Bronchial smooth muscle cell (primary cell): Measurements from ENCODE around the gene GCKR. TPM values are rescaled to one million over a fixed set of nuclear protein-coding genes. Genes with fewer than 3 reads are reported as not detected.

Experiments used
- total RNA-seq: library from RNA; depleted of rRNA; stranded (reverse); fragments of >200 nt; gene quantifications from 2 replicates; pipeline ENCODE4 v1.2.1, GENCODE V29; 2014

The GCKR gene
- total RNA-seq, result 0.16 TPM in 1 of 2 replicates, not detected in the other

GRCh38 chr2:27496357-27497287 is at the start of gene GCKR:
GCKR (plus strand) TSS chr2:27496839; CDS start chr2:27496905, 66 bp downstream.

GRCh38 chr2:27489498-27490397 is 6.9 kb upstream of the GCKR start, which contains the start of gene IFT172:
IFT172 (minus strand) TSS chr2:27489743; CDS start chr2:27489653, 90 bp downstream.

GRCh38 chr2:27494944-27495554 is 1.6 kb upstream of the GCKR start, which contains the start of gene FNDC4:
FNDC4 (minus strand) TSS chr2:27495200; CDS start chr2:27494679, 521 bp downstream.

Other genes starting within 250 kb of the GCKR start
- not detected in 2 replicates for gene SLC30A3, start 233.8 kb upstream of the GCKR start, total RNA-seq
- gene DNAJC5G, start 221.4 kb upstream of the GCKR start, total RNA-seq, result not detected in 2 replicates
- 0.09 TPM in 1 of 2 replicates, not detected in the other for gene TRIM54, start 214.4 kb upstream of the GCKR start, total RNA-seq
- 0.16 and 0.26 TPM in 2 replicates for gene UCN, start 188.4 kb upstream of the GCKR start, total RNA-seq
- 73.6 and 79.1 TPM in 2 replicates for gene MPV17, start 173.7 kb upstream of the GCKR start, total RNA-seq
- 13.7 and 23.5 TPM in 2 replicates for gene GTF3C2, start 140.1 kb upstream of the GCKR start, total RNA-seq
- gene EIF2B4, start 126.5 kb upstream of the GCKR start, total RNA-seq, result 29.3 and 31.5 TPM in 2 replicates
- gene SNX17, start 126.2 kb upstream of the GCKR start, total RNA-seq, result 121 and 127 TPM in 2 replicates
- gene ZNF513, start 116.1 kb upstream of the GCKR start, total RNA-seq, result 5.3 and 6.6 TPM in 2 replicates
- gene PPM1G, start 87.2 kb upstream of the GCKR start, total RNA-seq, result 80.7 and 83.5 TPM in 2 replicates
- 90.0 and 94.5 TPM in 2 replicates for gene NRBP1, start 68.2 kb upstream of the GCKR start, total RNA-seq
- gene KRTCAP3, start 54.5 kb upstream of the GCKR start, total RNA-seq, result 0.26 and 0.47 TPM in 2 replicates
- gene IFT172, start 7.1 kb upstream of the GCKR start, total RNA-seq, result 32.3 and 51.1 TPM in 2 replicates
- gene FNDC4, start 1.6 kb upstream of the GCKR start, total RNA-seq, result 15.2 and 19.4 TPM in 2 replicates
- 16.1 and 16.8 TPM in 2 replicates for gene ZNF512, start 86.2 kb downstream of the GCKR start, total RNA-seq
- 1.7 and 3.0 TPM in 2 replicates for gene CCDC121, start 132.2 kb downstream of the GCKR start, total RNA-seq
- gene GPN1, start 132.2 kb downstream of the GCKR start, total RNA-seq, result 24.9 and 33.0 TPM in 2 replicates
- 14.2 and 22.8 TPM in 2 replicates for gene SUPT7L, start 166.8 kb downstream of the GCKR start, total RNA-seq
- gene SLC4A1AP, start 167.1 kb downstream of the GCKR start, total RNA-seq, result 21.6 and 22.1 TPM in 2 replicates